DMS 273 treated with DMSO at 0.1 percent for 48 hours (cell line): ENCODE measurements around the gene MAP4K2.
A peak's percentile ranks its signal among the peaks of the same experiment; 100 is the strongest.

Experiments used
- DNase-seq: peaks from one replicate; lab custom pipeline; 2025; lab: John Stamatoyannopoulos, UW

MAP4K2 gene

GRCh38 chr11:64791781-64792291 is 11.2 kb downstream of the MAP4K2 start:
- no peak for DNase-seq

GRCh38 chr11:64790205-64791095 is 12.6 kb downstream of the MAP4K2 start:
- DNase-seq: no peak

- DNase-seq: no peak
These were observed 13.4 kb downstream of the MAP4K2 start for GRCh38 chr11:64789331-64790204.

DNA sequence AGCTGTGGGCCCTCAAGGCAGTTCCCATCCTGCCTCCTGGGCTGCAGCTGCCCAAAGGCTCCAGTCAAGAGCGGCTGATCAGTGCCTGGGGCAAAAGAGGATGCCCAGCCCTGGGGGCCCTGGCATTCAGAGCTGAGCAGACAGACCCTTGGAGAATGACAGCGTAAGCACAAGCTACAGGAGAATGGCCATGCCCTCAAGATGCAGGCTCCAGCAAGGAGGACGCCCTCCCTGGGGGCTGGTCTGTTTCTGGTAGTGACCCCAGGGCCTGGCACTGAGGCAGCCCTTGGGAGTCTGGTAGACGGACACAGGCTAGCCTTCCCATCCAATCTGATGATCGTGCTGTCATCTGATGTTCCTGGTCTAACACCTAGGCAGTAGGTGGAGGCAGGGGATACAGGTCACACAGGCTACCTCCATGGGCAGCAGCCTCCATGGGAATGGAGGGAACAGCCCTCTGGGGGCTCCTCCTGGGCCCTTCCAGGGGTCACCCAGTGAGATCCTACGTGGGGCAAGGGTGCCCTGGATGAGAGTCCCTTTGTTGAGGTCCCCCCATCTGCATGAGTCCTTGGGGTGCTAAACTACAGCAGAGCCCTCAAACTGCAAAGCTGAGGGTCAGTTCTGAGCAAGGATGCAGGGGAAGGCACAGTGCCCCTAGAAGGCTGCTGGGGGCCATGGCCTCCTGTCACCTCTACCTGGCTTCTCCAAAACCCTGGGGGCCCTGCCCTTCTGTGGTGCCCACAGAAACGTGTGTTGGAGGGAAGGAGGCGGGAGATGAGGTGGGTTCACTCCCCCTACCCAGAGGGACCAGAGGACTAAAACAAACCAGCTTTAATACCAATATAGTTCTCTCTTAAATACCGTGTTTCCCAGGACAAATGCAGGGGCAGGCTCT is 14.4 kb downstream of the MAP4K2 start:
- DNase-seq: no peak

DNA sequence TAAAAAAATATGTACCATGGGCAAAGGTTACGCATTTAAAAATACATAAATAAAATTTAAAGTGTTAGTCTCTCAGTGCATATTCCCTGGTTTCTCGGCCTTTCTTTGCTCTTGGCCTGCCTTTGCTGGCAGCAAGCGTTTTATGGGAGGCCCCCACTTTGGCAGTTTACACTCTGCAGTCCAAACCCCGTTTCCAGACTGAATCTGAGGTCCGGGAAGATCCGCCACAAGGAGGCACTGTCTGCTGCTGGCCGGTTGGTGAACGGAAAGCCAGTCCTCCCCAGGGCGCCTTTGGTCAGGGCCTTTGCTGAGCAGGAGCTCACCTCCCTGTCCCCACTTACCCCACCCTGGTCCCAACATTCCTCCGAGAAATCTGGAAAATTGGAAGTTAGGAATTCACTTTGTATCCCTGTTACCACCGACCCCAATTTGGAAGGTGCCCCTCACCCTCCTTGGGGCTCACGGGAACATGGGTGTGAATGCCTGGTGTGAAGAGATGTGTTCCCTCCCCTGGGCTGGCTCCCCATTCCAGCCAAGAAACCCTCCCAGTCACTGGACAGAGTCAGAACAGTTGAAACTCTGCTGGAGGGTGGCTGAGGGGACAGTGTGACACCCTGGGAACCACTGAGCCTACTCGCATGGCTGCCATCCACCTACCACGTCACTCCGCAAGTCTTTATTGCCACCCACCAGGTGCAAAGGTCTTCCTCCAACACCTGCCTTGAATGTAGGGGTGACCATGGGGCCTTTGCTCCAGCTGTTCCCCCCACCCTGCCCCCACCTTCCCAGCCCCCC is 15.3 kb downstream of the MAP4K2 start:
- DNase-seq: no peak

DNA sequence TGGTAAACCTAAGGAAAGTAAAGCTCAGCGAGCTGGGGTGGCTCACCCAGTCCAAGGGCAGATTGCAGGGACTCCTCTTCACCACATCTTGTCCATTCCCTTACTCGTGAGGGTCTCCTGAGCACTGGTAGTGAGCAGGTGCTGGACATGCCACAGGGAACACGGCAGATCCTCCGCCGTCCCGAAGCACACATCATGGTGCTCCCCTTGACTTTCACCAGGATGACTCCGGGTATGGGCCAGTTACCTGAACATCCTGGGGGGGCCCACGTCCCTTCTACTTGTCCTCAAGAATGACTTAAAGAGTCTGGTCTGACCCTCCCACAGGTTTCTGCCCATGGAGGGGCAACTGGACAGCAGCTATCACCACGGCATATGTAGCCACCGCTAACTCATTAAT is 16.7 kb downstream of the MAP4K2 start:
- DNase-seq: no peak

- DNase-seq: no peak
These were observed 18.0 kb downstream of the MAP4K2 start for GRCh38 chr11:64784813-64785581.

- peak; percentile 99 for DNase-seq
These were observed 24.3 kb downstream of the MAP4K2 start, which contains the start of gene SF1 for GRCh38 chr11:64778473-64779298. Gene SF1, minus strand, starts transcription at chr11:64778542. Its CDS starts 150 bp downstream, at chr11:64778392.

GRCh38 chr11:64778223-64778472 is 24.9 kb downstream of the MAP4K2 start:
- DNase-seq: no peak

- no peak for DNase-seq
These were observed 25.4 kb downstream of the MAP4K2 start for GRCh38 chr11:64777449-64778222.

DNA sequence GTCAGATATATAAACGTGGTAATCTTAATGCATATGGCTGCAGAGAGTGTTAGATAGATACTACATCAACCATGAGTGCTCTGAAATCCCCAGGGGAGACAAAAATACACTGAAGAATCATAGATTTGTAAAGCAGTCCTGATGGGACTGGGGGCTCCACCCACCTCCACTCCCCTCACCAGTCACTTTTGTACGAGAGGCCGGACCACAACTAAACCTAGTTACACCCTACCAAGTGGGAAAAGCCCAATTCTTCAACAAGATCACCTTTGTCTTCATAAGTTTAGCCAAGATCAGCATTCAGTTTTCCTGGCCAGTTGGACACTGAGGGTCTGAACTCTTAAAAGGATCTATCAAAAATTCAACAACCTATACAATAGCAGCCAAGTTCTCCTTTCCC is 26.1 kb downstream of the MAP4K2 start:
- DNase-seq: no peak

DNA sequence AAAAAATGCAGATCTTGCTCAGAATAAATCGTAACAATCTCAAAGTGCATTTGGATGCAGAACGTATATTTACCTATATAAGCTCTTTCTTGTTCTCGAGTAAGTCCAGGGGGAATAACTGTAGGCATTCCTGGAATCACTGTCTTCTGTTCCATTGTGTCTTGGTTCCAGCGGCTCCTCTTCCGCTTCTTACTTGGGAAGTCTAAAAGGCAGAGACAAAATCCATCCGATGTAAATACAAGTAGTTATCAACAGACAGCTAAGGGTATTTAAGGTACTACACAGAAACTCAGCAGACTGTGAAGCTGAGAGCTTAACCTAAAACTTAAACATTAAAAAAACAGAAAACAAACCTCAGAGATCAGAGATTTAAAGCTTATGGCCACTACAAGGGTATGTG is 26.6 kb downstream of the MAP4K2 start:
- DNase-seq: no peak

DNA sequence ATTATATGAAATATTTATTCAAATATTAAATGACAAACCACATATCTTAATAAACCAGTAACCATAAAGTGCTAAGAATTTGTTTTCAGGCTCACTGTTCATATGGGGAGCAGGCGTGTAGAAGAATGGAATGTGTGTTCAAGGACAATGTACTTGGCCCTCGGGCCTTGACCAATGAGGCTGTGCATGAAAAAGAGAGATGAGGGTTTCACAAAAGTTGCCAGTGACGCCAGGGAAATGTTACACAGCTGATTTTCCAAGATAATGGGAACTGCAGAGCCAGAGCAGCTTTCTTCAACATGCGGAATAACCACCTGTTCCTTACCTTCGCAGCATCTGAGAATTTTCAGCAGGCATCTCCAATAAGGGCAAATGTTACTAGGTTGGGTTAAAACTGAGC is 28.9 kb downstream of the MAP4K2 start:
- DNase-seq: no peak

DNA sequence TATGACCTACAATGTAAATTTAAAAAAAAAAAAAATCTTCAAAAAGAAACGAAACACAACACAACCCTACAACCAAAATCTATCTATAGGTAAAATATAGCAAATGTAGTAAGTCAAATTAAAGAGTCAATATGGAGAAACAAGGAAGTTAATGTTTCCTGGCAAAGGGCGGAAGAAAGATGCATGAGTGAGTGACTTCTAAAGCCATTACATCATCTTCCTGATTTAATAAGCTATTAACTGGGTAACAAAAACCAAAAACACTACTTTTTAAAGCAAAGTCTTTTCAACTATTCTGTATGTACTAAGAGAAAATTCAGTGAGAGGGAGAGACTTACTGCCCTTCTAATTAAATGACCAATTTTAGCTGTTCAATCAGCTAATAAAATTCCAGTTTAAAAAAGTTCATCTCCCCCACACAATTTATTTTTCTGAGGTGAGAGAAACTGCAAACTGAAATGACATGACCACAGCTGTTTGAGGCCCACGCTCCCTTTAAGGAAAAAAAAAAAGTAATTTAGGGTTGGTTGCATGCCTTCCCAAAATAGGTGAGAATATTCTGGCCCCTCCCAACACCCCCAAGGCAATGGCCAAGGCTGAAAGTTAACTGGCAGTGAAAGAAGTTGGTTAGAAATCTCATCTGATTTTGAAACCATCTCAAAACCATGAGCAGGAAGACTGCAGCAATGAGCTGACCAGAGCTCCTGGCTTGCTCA is 30.6 kb downstream of the MAP4K2 start:
- no peak for DNase-seq

DNA sequence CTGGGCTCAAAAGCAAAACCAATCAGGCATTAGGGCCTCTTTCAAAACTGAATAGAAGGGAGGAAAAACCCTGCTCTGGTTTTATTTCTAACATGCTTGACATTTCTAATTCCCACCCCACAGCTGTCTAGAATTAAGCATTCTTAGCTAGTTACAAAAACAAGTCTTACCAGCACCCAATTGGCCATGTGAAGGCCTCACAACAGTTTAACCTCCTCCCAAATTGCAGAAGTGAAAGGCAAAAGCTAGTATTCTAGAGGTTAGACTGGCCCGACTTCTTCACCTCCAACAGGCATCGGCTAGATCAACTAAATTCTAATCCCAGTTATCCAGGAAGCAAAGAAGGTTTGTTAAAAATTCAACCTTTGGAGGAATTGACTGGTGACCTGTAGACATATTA is 31.2 kb downstream of the MAP4K2 start:
- DNase-seq: no peak

DNA sequence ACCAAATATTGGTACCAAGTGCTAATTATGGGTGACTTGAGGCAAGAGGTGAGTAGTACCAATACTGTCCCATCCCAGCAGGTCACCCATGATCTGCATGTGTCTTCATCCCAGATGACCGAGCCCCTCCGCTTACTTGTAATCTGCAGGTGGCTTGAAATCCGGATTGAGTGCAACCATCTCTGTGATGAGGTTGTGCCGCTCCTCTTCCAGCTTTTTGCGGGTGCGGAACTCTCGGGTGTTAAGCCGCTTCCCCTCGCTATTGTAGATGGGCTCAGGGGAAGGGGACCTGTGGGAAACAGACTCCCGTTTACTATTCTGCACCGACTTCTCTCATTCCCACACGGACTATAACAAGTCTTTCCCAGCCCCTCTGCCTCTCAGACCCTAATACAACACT is 32.9 kb downstream of the MAP4K2 start:
- DNase-seq: no peak

GRCh38 chr11:64769283-64769682 is 33.7 kb downstream of the MAP4K2 start:
- DNase-seq: no peak

GRCh38 chr11:64768300-64768694 is 34.7 kb downstream of the MAP4K2 start:
- DNase-seq: no peak
